ENCODE results near the gene ATXN1.

The ATXN1 gene

GRCh38 chr6:16355238-16355637 is 406.0 kb downstream of the ATXN1 start:
- Histone ChIP-seq H4K91ac (ENCODE audit: low read depth, low read length, poor library complexity) (no peak overlapping the region), H2AK5ac (ENCODE audit: low read depth, low read length) (no peak overlapping the region), H4K8ac (ENCODE audit: low read depth, low read length) (no peak overlapping the region), H2BK5ac (ENCODE audit: low read length) (no peak overlapping the region), H2AFZ (ENCODE audit: low read length) (no peak overlapping the region), H3K4ac (ENCODE audit: low read length) (no peak overlapping the region), H3K79me1 (ENCODE audit: low read depth, low read length) (no peaks in the 10 kb centered on the region), H2BK15ac (ENCODE audit: low read length) (no peak overlapping the region), H3K4me1 (ENCODE audit: control insufficient read depth in 2 of 2, insufficient read depth in 1 of 2, low read depth in 1 of 2, low read length in 2 of 2) (peaks cover 1 to 7% of the 10 kb centered on the region in 2 donors), H3K9me3 (replicated peaks in 1 of 2; ENCODE audit: control insufficient read depth in 2 of 2, insufficient read depth in 1 of 2, low read depth in 1 of 2, low read length in 2 of 2) (no peaks in the 10 kb centered on the region), H2BK120ac (ENCODE audit: low read depth, low read length) (no peak overlapping the region), H3K4me2 (ENCODE audit: insufficient read depth, low read length, poor library complexity, severe bottlenecking) (no peak overlapping the region), H3K23ac (ENCODE audit: low read depth, low read length, poor library complexity) (no peak overlapping the region), H3K27me3 (ENCODE audit: control insufficient read depth in 3 of 3, insufficient read depth in 3 of 3, low read depth in 1 of 3, low read length in 3 of 3) (no peaks in the 10 kb centered on the region), H3K27ac (replicated peaks; ENCODE audit: low read length) (no peak overlapping the region), H3K14ac (ENCODE audit: low read length) (no peak overlapping the region), H3K18ac (ENCODE audit: low read length) (no peak overlapping the region), H3K36me3 (replicated peaks in 1 of 2; ENCODE audit: control insufficient read depth in 2 of 2, insufficient read depth in 2 of 2, low read length in 2 of 2) (no peaks in the 10 kb centered on the region), H3K9ac (ENCODE audit: low read depth, low read length, poor library complexity) (no peak overlapping the region), H3K4me3 (ENCODE audit: low read length in 2 of 2) (no peak overlapping the region), H2BK12ac (ENCODE audit: low read length) (no peak overlapping the region)
- no CpG with 5 or more reads among the region's 9 CpGs for WGBS, 2 donors (ENCODE audit: extremely low coverage in 2 of 2, insufficient read length in 2 of 2, insufficient replicate concordance in 1 of 2)
- DNase-seq (ENCODE audit: low spot score), result no peak

- Histone ChIP-seq H3K4me1 (ENCODE audit: control insufficient read depth in 2 of 2, insufficient read depth in 1 of 2, low read depth in 1 of 2, low read length in 2 of 2) (peaks cover 1 to 7% of the 10 kb centered on the region in 2 donors), H4K8ac (ENCODE audit: low read depth, low read length) (no peak overlapping the region), H3K27ac (replicated peaks; ENCODE audit: low read length) (no peak overlapping the region), H3K79me1 (ENCODE audit: low read depth, low read length) (no peaks in the 10 kb centered on the region), H3K23ac (ENCODE audit: low read depth, low read length, poor library complexity) (no peak overlapping the region), H3K4ac (ENCODE audit: low read length) (no peak overlapping the region), H2AFZ (ENCODE audit: low read length) (no peak overlapping the region), H3K4me2 (ENCODE audit: insufficient read depth, low read length, poor library complexity, severe bottlenecking) (no peak overlapping the region), H2AK5ac (ENCODE audit: low read depth, low read length) (no peak overlapping the region), H3K14ac (ENCODE audit: low read length) (no peak overlapping the region), H2BK5ac (ENCODE audit: low read length) (no peak overlapping the region), H2BK12ac (ENCODE audit: low read length) (no peak overlapping the region), H4K91ac (ENCODE audit: low read depth, low read length, poor library complexity) (no peak overlapping the region), H3K27me3 (ENCODE audit: control insufficient read depth in 3 of 3, insufficient read depth in 3 of 3, low read depth in 1 of 3, low read length in 3 of 3) (no peaks in the 10 kb centered on the region), H2BK120ac (ENCODE audit: low read depth, low read length) (no peak overlapping the region), H3K18ac (ENCODE audit: low read length) (no peak overlapping the region), H2BK15ac (ENCODE audit: low read length) (no peak overlapping the region), H3K9ac (ENCODE audit: low read depth, low read length, poor library complexity) (no peak overlapping the region), H3K9me3 (replicated peaks in 1 of 2; ENCODE audit: control insufficient read depth in 2 of 2, insufficient read depth in 1 of 2, low read depth in 1 of 2, low read length in 2 of 2) (no peaks in the 10 kb centered on the region), H3K4me3 (ENCODE audit: low read length in 2 of 2) (no peak overlapping the region), H3K36me3 (replicated peaks in 1 of 2; ENCODE audit: control insufficient read depth in 2 of 2, insufficient read depth in 2 of 2, low read length in 2 of 2) (no peaks in the 10 kb centered on the region)
- no CpG with 5 or more reads among the region's 1 CpG for WGBS, 2 donors (ENCODE audit: extremely low coverage in 2 of 2, insufficient read length in 2 of 2, insufficient replicate concordance in 1 of 2)
- DNase-seq (ENCODE audit: low spot score), result no peak
Measured at GRCh38 chr6:16354692-16355091, 406.6 kb downstream of the ATXN1 start.

GRCh38 chr6:16352821-16353438 is 408.3 kb downstream of the ATXN1 start:
- Histone ChIP-seq H3K18ac (ENCODE audit: low read length) (no peak overlapping the region), H3K27me3 (ENCODE audit: control insufficient read depth in 3 of 3, insufficient read depth in 3 of 3, low read depth in 1 of 3, low read length in 3 of 3) (no peaks in the 10 kb centered on the region), H2BK120ac (ENCODE audit: low read depth, low read length) (no peak overlapping the region), H3K23ac (ENCODE audit: low read depth, low read length, poor library complexity) (no peak overlapping the region), H4K91ac (ENCODE audit: low read depth, low read length, poor library complexity) (no peak overlapping the region), H3K36me3 (replicated peaks in 1 of 2; ENCODE audit: control insufficient read depth in 2 of 2, insufficient read depth in 2 of 2, low read length in 2 of 2) (no peaks in the 10 kb centered on the region), H2BK12ac (ENCODE audit: low read length) (no peak overlapping the region), H3K79me1 (ENCODE audit: low read depth, low read length) (no peaks in the 10 kb centered on the region), H4K8ac (ENCODE audit: low read depth, low read length) (no peak overlapping the region), H2BK5ac (ENCODE audit: low read length) (no peak overlapping the region), H2BK15ac (ENCODE audit: low read length) (no peak overlapping the region), H3K4me1 (ENCODE audit: control insufficient read depth in 2 of 2, insufficient read depth in 1 of 2, low read depth in 1 of 2, low read length in 2 of 2) (peaks cover 1 to 7% of the 10 kb centered on the region in 2 donors), H3K4ac (ENCODE audit: low read length) (no peak overlapping the region), H2AFZ (ENCODE audit: low read length) (no peak overlapping the region), H3K4me2 (ENCODE audit: insufficient read depth, low read length, poor library complexity, severe bottlenecking) (no peak overlapping the region), H3K9ac (ENCODE audit: low read depth, low read length, poor library complexity) (no peak overlapping the region), H3K14ac (ENCODE audit: low read length) (no peak overlapping the region), H3K4me3 (ENCODE audit: low read length in 2 of 2) (no peak overlapping the region), H3K9me3 (replicated peaks in 1 of 2; ENCODE audit: control insufficient read depth in 2 of 2, insufficient read depth in 1 of 2, low read depth in 1 of 2, low read length in 2 of 2) (no peaks in the 10 kb centered on the region), H3K27ac (replicated peaks; ENCODE audit: low read length) (no peak overlapping the region), H2AK5ac (ENCODE audit: low read depth, low read length) (no peak overlapping the region)
- WGBS, 2 donors (ENCODE audit: extremely low coverage in 2 of 2, insufficient read length in 2 of 2, insufficient replicate concordance in 1 of 2), result no CpG with 5 or more reads among the region's 19 CpGs
- no peak for DNase-seq (ENCODE audit: low spot score)

DNA sequence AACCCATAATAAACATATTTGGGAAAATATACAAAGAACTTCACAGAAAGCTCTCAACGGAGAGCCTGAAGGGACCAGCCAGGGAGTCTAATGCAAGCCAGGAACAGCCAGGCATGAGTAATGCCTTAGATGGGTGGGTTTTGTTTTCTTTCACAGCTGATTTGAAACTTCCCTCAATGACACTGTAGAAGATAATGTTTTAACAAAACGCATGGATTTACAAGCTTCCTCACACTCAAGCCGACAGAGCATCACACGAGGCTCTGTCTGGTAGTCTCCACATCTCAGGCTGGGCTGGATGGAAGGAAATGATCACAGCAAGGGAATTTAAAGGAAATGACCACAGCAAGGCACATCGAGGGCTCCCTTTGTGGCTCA is 409.0 kb downstream of the ATXN1 start:
- Histone ChIP-seq H4K8ac (ENCODE audit: low read depth, low read length) (no peak overlapping the region), H2AFZ (ENCODE audit: low read length) (no peak overlapping the region), H3K4ac (ENCODE audit: low read length) (no peak overlapping the region), H3K9ac (ENCODE audit: low read depth, low read length, poor library complexity) (no peak overlapping the region), H4K91ac (ENCODE audit: low read depth, low read length, poor library complexity) (no peak overlapping the region), H3K18ac (ENCODE audit: low read length) (no peak overlapping the region), H3K79me1 (ENCODE audit: low read depth, low read length) (no peaks in the 10 kb centered on the region), H3K4me3 (ENCODE audit: low read length in 2 of 2) (no peak overlapping the region), H2BK12ac (ENCODE audit: low read length) (no peak overlapping the region), H2BK120ac (ENCODE audit: low read depth, low read length) (no peak overlapping the region), H3K14ac (ENCODE audit: low read length) (no peak overlapping the region), H3K27ac (replicated peaks; ENCODE audit: low read length) (no peak overlapping the region), H2BK5ac (ENCODE audit: low read length) (no peak overlapping the region), H3K36me3 (replicated peaks in 1 of 2; ENCODE audit: control insufficient read depth in 2 of 2, insufficient read depth in 2 of 2, low read length in 2 of 2) (no peaks in the 10 kb centered on the region), H3K4me2 (ENCODE audit: insufficient read depth, low read length, poor library complexity, severe bottlenecking) (no peak overlapping the region), H3K9me3 (replicated peaks in 1 of 2; ENCODE audit: control insufficient read depth in 2 of 2, insufficient read depth in 1 of 2, low read depth in 1 of 2, low read length in 2 of 2) (no peaks in the 10 kb centered on the region), H3K4me1 (ENCODE audit: control insufficient read depth in 2 of 2, insufficient read depth in 1 of 2, low read depth in 1 of 2, low read length in 2 of 2) (peaks cover 1 to 7% of the 10 kb centered on the region in 2 donors), H2AK5ac (ENCODE audit: low read depth, low read length) (no peak overlapping the region), H3K27me3 (ENCODE audit: control insufficient read depth in 3 of 3, insufficient read depth in 3 of 3, low read depth in 1 of 3, low read length in 3 of 3) (no peaks in the 10 kb centered on the region), H3K23ac (ENCODE audit: low read depth, low read length, poor library complexity) (no peak overlapping the region), H2BK15ac (ENCODE audit: low read length) (no peak overlapping the region)
- no CpG with 5 or more reads among the region's 5 CpGs for WGBS, 2 donors (ENCODE audit: extremely low coverage in 2 of 2, insufficient read length in 2 of 2, insufficient replicate concordance in 1 of 2)
- DNase-seq (ENCODE audit: low spot score), result no peak
